Vagina (tissue), 2 donors: ENCODE measurements around the gene CRTC3.

ENCODE experiments used
- CTCF ChIP-seq, 3 experiments: fragments of 450-650 bp in 2 of 3; fragments of 200-600 bp in 1 of 3; sonication (generic) in 1 of 3; IDR thresholded peaks; one replicate each; pipeline ENCODE4 v1.5.1; 2017 to 2019; ENCODE audit warnings: antibody characterized with exemption in 3 of 3, mild to moderate bottlenecking in 2 of 3, moderate library complexity in 2 of 3
- POLR2A ChIP-seq, 2 donors: fragments of 450-650 bp; IDR thresholded peaks; one replicate each; pipeline ENCODE4 v1.6.1; 2017; ENCODE audit warnings: antibody characterized with exemption in 2 of 2, mild to moderate bottlenecking in 2 of 2, moderate library complexity in 2 of 2
- POLR2AphosphoS5 ChIP-seq, 2 donors: sonication (generic); formaldehyde crosslinking; IDR thresholded peaks; one replicate each; pipeline ENCODE4 v1.9.0; 2017; ENCODE audit warnings: antibody characterized with exemption in 2 of 2, mild to moderate bottlenecking in 2 of 2, low read depth in 1 of 2; ENCODE audit not compliant: insufficient read depth in 1 of 2

GRCh38 chr15:90564051-90564450, 34.3 kb downstream of the CRTC3 start:
- no peak for TF ChIP-seq CTCF (IDR thresholded peaks at IDR 0.05)
- TF ChIP-seq POLR2AphosphoS5 (IDR thresholded peaks at IDR 0.05; ENCODE audit: insufficient read depth in 1 of 2, low read depth in 1 of 2) = no peak
- no peak for TF ChIP-seq POLR2A (IDR thresholded peaks at IDR 0.05)
